ENCODE data around the gene DNAH6.
A peak's percentile ranks its signal among the peaks of the same experiment; 100 is the strongest.
"Not testable (repeated sequence)": the region's sequence is repeated elsewhere in the genome, so short reads cannot be mapped to it uniquely, and the experiment has no call there.

DNAH6 gene

GRCh38 chr2:84735389-84735788 is 219.1 kb downstream of the DNAH6 start:
- DNase-seq (ENCODE audit: low spot score), result no peak

GRCh38 chr2:84741182-84741822 is 225.0 kb downstream of the DNAH6 start:
- DNase-seq (ENCODE audit: low spot score), result peak; percentile 66

DNA sequence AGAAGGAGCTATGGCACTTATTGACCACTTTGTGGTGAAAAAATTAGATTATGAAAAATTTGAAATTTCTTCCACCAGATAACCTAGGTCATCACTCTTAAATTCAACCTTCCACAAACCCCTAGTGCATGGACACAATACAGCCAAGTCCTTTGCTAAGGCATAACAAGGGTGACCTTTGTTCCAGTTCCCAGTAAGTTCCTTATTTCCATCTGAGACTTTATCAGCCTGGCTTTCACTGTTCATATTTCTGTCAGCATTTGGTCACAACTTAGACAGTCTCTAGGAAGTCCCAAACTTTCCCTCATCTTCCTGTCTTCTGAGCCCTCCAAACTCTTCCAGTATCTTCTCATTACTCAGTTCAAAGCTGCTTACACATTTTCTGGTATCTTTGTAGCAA is 232.0 kb downstream of the DNAH6 start:
- DNase-seq (ENCODE audit: low spot score), result no peak

DNA sequence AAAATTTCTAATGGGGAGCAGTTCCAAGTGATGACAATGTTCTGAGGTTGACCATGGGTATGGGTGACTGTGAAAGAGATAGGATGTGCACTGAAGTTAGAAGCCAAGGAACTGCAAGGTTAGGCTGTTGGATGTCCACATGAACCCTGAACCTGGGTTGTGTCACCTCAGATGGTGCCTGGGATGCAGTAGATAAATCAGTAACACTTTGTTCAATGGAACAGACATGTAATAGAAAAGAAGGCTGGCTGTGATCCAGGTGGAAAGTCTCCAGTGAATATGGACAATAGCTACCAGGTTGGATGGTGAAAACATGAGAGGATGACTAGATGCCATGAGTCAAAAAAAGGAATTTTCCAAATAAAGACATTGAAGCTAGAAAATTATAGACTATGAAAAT is 233.1 kb downstream of the DNAH6 start:
- DNase-seq (ENCODE audit: low spot score), result no peak

DNA sequence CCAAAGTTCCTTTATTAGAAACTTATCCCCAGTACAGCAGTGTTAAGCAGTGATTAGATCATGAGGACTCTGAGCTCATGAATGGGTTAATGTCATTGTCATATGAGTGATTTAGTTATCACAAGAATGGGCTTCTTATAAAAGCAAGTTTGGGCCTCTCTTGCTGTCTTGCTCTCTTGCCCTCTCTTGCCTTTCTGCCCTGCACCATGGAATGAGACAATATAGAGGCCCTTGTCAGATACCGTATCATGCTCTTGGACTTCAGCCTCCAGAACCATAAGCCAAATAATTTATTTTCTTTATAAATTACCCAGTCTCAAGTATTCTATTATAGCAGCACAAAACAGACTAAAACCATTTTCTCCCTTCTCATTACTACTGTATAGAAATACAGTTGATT is 238.8 kb downstream of the DNAH6 start:
- DNase-seq (ENCODE audit: low spot score), result no peak

DNA sequence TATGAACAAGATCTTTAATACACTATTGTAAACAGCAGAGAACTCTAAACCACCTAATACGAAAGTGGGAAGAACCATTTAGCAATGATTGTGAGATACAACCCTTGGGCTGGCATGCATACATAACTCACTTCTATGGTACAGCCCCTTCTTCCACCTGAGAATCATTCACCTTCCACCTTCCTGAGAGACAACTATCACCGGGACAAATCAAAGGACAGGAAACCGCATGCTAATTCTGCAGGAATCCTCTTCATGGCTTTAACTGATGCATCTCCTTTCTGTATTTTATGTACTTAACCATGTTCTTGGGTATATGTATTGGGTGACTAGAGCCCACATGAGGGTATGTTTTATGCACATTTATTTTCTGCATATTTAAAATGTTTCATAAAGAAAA is 241.3 kb downstream of the DNAH6 start:
- no peak for DNase-seq (ENCODE audit: low spot score)

DNA sequence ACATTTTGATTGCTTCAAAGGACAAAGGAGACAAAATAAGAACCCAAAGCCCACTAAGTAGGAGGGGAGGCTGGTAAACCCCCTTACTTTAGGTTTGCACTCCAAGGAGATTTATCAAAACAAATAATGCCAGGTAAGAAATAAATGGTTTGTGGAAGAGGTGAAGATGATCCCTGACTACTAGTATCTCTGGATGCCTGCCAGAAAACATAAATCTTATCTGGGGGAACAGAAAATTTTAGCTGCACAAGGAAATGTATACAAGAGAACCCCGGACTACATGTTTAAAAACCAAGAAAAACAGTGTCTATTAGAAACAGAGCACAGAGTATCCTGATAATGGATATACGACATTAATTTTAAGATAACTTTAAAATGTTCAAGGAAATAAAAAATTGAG is 250.5 kb downstream of the DNAH6 start:
- DNase-seq (ENCODE audit: low spot score), result no peak

GRCh38 chr2:84768840-84769239 is 252.5 kb downstream of the DNAH6 start:
- DNase-seq (ENCODE audit: low spot score), result no peak

DNA sequence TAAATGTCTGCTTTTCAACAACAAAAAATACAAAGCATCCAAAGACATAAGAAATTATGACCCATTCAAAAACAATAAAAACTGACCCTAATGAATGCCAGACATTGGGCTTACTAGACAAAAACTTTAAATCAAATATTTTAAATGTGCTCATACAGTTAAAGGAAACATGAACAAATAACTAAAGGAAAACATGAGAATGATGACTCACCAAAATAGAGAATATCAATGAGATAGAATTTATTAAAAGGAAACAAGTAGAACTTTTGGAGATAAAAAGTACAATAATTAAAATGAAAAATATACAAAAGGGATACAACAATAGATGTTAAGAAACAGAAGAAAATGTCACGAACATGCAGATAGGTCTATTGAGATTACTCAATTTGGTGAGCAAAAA is 254.0 kb downstream of the DNAH6 start:
- no peak for DNase-seq (ENCODE audit: low spot score)

GRCh38 chr2:84771251-84771650 is 255.0 kb downstream of the DNAH6 start:
- DNase-seq (ENCODE audit: low spot score), result no peak

GRCh38 chr2:84773562-84773961 is 257.3 kb downstream of the DNAH6 start:
- not testable (repeated sequence) for DNase-seq (ENCODE audit: low spot score)

DNA sequence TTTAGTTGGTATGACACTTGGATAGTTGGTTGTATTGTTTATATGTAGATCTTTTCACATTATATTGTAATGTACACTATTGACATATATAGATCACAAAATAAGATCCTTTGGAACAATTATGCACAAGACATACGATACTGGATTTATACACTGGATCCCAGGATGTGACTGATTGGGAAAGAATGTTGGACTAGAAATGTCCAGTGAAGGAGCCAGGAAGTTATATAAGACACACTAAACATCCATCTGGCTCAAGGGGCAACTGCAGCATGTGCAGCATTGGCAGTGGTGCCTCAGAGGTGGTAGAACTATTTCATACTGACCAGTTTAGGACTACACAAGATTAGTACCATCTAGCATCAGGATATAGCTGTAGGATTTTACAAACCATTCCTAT is 259.7 kb downstream of the DNAH6 start:
- DNase-seq (ENCODE audit: low spot score), result no peak

- no peak for DNase-seq (ENCODE audit: low spot score)
Measured at GRCh38 chr2:84778911-84779690, 262.8 kb downstream of the DNAH6 start.

GRCh38 chr2:84779781-84780180 is 263.5 kb downstream of the DNAH6 start:
- DNase-seq (ENCODE audit: low spot score), result no peak

- peak; percentile 79 for DNase-seq (ENCODE audit: low spot score)
Measured at GRCh38 chr2:84781942-84782716, 265.8 kb downstream of the DNAH6 start.

GRCh38 chr2:84782717-84783442 is 266.6 kb downstream of the DNAH6 start:
- DNase-seq (ENCODE audit: low spot score), result peak; percentile 78

DNA sequence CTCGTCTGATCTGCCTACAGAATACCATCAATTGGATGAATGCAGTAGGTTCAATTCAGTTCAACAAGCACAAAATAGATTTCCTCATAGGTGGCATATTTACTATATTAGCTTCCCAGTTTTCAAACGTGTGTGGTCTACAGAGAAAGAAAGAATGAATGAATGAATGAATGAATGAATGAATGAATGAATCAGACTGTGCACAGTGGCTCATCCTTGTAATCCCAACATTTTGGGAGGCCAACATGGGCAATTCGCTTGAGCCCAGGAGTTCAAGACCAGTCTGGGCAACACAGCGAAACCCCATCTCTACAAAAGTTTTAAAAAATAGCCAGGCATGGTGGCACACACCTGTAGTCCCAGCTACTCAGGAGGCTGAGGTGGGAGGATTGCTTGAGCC is 269.7 kb downstream of the DNAH6 start:
- DNase-seq (ENCODE audit: low spot score), result no peak

DNA sequence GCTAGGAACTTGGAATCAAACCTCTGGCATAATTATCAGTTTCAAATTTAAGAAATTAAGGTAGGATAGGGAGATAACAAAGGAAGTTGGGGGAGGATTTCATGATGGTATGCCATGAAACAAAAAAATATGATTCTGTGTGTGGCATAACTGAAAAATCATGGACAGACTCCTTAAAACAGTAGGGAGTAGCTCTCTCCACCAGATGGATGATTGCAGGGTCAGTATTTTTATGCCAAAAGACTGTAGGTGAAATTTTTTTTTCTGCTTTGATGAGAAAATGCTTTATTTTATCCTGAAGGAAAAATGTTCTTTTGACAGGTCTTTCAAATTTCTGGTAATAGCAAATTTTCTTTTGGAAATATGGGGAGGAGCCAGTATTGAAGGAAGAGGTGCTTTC is 270.3 kb downstream of the DNAH6 start:
- DNase-seq (ENCODE audit: low spot score), result no peak

DNA sequence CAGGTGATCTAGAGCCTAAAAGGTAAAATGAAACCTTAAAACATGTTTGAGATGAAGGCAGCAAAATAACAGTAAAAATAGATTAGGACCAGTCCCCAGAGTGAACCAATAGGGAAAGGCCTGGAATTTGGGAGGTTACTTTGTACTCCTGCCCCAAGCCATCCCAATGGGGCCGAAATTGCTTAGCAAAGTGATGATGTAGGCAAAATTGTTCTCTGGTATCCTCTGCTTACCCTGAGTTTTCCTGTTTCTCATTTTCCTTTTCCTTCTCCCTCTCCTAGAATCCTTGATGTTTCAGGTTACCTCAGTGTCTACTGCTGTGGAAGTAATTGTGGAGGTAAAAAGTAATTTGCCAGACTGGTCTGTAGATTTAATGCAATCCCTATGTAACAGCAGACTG is 271.7 kb downstream of the DNAH6 start:
- no peak for DNase-seq (ENCODE audit: low spot score)

GRCh38 chr2:84788498-84788897 is 272.2 kb downstream of the DNAH6 start:
- DNase-seq (ENCODE audit: low spot score), result no peak

- DNase-seq (ENCODE audit: low spot score), result no peak
Measured at GRCh38 chr2:84792856-84793522, 276.7 kb downstream of the DNAH6 start.

DNA sequence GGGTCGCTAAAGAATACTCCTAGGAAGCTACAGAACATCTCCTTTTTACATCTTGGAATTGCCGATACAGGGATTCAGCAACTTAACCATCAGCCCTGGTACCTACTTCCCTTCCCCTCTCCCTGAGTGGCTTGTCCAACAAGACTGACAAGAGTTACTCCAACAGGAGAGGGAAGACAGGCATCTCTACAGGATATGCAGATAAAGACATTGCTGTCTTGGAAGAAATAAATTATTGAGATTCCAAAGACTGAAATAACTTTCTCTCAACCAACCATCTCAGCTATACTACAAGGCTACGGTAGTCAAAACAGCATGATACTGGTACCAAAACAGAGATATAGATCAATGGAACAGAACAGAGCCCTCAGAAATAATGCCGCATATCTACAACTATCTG is 277.3 kb downstream of the DNAH6 start:
- no peak for DNase-seq (ENCODE audit: low spot score)
